ENCODE data around the gene ITGA1.

ITGA1 gene

GRCh38 chr5:52897238-52897614, 109.5 kb downstream of the ITGA1 start:
- DNase-seq (ENCODE audit: low read depth): no peak

- no peak for DNase-seq (ENCODE audit: low read depth)
Observed at GRCh38 chr5:52898961-52899680, 111.4 kb downstream of the ITGA1 start.

- no peak for DNase-seq (ENCODE audit: low read depth)
Observed at GRCh38 chr5:52903142-52903541, 115.4 kb downstream of the ITGA1 start.

- no peak for DNase-seq (ENCODE audit: low read depth)
Observed at GRCh38 chr5:52906343-52906742, 118.6 kb downstream of the ITGA1 start.

GRCh38 chr5:52906845-52907244, 119.1 kb downstream of the ITGA1 start:
- DNase-seq (ENCODE audit: low read depth): no peak

- DNase-seq (ENCODE audit: low read depth): no peak
Observed at GRCh38 chr5:52909192-52909591, 121.5 kb downstream of the ITGA1 start.

GRCh38 chr5:52910071-52910470, 122.4 kb downstream of the ITGA1 start:
- no peak for DNase-seq (ENCODE audit: low read depth)

GRCh38 chr5:52915176-52915875, 127.6 kb downstream of the ITGA1 start:
- DNase-seq (ENCODE audit: low read depth): peak; percentile 56

- DNase-seq (ENCODE audit: low read depth): no peak
Observed at GRCh38 chr5:52920929-52921328, 133.2 kb downstream of the ITGA1 start.

- DNase-seq (ENCODE audit: low read depth): peak; percentile 35
Observed at GRCh38 chr5:52922384-52922783, 134.7 kb downstream of the ITGA1 start.

- DNase-seq (ENCODE audit: low read depth): no peak
Observed at GRCh38 chr5:52924456-52924855, 136.7 kb downstream of the ITGA1 start.

GRCh38 chr5:52925001-52925400, 137.3 kb downstream of the ITGA1 start:
- DNase-seq (ENCODE audit: low read depth): no peak

- DNase-seq (ENCODE audit: low read depth): no peak
Observed at GRCh38 chr5:52928689-52929088, 141.0 kb downstream of the ITGA1 start.

- no peak for DNase-seq (ENCODE audit: low read depth)
Observed at GRCh38 chr5:52938226-52938625, 150.5 kb downstream of the ITGA1 start.

GRCh38 chr5:52943285-52943684, 155.6 kb downstream of the ITGA1 start:
- DNase-seq (ENCODE audit: low read depth): no peak

GRCh38 chr5:52943808-52944207, 156.1 kb downstream of the ITGA1 start:
- no peak for DNase-seq (ENCODE audit: low read depth)

GRCh38 chr5:52945040-52945439, 157.3 kb downstream of the ITGA1 start:
- DNase-seq (ENCODE audit: low read depth): no peak

GRCh38 chr5:52947208-52947607, 159.5 kb downstream of the ITGA1 start:
- DNase-seq (ENCODE audit: low read depth): no peak

GRCh38 chr5:52947851-52948250, 160.1 kb downstream of the ITGA1 start:
- no peak for DNase-seq (ENCODE audit: low read depth)

GRCh38 chr5:52948418-52949076, 160.8 kb downstream of the ITGA1 start:
- DNase-seq (ENCODE audit: low read depth): peak; percentile 63

- DNase-seq (ENCODE audit: low read depth): no peak
Observed at GRCh38 chr5:52950686-52951085, 163.0 kb downstream of the ITGA1 start.

GRCh38 chr5:52952483-52952882, 164.8 kb downstream of the ITGA1 start:
- no peak for DNase-seq (ENCODE audit: low read depth)

GRCh38 chr5:52956014-52956413, 168.3 kb downstream of the ITGA1 start:
- no peak for DNase-seq (ENCODE audit: low read depth)
